OCI-LY3 (cell line): Measurements from ENCODE around the gene ARHGEF25.

Source experiments
- CTCF ChIP-seq: fragments of 200-600, 300-600 bp; sonication (generic); IDR thresholded peaks from 2 replicates; pipeline ENCODE4 v1.5.1; 2014; ENCODE audit warnings: antibody characterized with exemption, low read length, low read depth
- EZH2phosphoT487 ChIP-seq: fragments of 200-600 bp; shearing (Covaris generic); IDR thresholded peaks from 2 replicates; pipeline ENCODE4 v1.6.1; 2018; ENCODE audit warnings: antibody characterized with exemption, mixed run types, low read depth

- TF ChIP-seq CTCF, result no peak
- no peak for TF ChIP-seq EZH2phosphoT487
These were observed 19.4 kb upstream of the ARHGEF25 start for GRCh38 chr12:57591782-57592325.
